Superior temporal gyrus (tissue), 1 donor: Measurements from ENCODE around the gene KRT33B.
"Not testable (repeated sequence)": the region's sequence is repeated elsewhere in the genome, so short reads cannot be mapped to it uniquely, and the experiment has no call there.

Experiments used
- DNase-seq: peaks from one replicate; pipeline ENCODE4 v3.0.0-alpha.2; 2016; ENCODE audit errors: extremely low spot score

Gene KRT33B

DNA sequence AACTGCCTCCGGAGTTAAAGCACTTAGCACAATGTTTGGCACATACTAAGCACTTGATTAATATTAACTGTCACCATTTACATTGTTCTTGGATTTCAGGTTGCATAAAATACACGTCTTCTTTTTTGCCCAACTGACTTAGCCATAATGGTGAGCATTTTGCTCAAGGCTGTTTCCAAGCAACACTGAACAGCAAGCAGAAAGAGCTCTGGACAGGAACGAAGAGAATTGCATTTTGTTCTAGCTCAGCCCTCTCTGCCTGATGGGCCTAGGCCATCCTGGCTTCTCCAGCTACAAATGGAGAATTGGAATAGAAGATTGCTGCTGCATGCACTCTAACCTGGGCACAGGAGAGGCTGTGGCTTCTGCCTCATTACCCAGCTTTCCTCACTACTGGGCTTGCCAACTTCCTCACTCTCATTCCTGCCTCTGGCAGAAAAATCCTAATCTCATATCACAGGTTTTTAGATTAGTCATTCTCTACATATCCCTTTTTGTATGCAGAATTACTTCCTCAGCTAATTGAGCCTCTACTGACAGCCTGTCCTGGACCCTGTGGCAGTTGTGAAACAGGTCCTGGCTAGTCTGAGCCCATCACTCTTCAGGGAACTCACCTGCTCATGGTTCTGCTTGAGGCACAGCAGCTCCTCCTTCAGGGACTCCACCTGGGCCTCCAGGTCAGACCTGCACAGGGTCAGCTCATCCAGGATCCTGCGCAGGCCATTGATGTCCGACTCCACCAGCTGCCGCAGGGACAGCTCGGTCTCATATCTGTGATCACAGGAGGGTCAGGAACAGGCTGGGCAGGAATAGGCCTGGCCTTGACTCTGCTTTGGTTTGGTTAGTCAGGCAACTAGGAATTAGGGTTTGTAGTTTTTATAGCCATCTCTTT is 21.5 kb downstream of the KRT33B start:
- peak; percentile 11 for DNase-seq

DNA sequence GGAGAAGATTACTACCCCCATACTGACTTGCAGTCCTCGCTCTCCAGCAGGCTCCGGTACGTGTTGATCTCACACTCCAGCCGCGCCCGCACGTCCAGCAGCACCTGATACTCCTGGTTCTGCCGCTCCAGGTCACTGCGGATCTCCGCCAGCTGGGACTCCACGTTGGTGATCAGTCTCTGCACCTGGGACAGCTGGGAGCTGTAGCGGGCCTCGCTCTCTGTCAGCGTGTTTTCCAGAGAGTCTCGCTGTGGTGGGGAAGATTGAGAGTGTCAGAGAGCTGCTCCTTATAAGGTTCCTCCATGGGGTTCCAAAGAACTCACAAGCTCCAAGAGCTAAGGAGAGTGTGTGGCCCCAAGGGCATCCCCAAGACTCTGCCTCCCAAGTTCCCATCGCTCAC is 23.2 kb downstream of the KRT33B start:
- DNase-seq, result not testable (repeated sequence)

- no peak for DNase-seq
Measured at GRCh38 chr17:41345992-41346391, 23.6 kb downstream of the KRT33B start.

GRCh38 chr17:41343029-41343428 is 26.6 kb downstream of the KRT33B start:
- DNase-seq, result no peak

DNA sequence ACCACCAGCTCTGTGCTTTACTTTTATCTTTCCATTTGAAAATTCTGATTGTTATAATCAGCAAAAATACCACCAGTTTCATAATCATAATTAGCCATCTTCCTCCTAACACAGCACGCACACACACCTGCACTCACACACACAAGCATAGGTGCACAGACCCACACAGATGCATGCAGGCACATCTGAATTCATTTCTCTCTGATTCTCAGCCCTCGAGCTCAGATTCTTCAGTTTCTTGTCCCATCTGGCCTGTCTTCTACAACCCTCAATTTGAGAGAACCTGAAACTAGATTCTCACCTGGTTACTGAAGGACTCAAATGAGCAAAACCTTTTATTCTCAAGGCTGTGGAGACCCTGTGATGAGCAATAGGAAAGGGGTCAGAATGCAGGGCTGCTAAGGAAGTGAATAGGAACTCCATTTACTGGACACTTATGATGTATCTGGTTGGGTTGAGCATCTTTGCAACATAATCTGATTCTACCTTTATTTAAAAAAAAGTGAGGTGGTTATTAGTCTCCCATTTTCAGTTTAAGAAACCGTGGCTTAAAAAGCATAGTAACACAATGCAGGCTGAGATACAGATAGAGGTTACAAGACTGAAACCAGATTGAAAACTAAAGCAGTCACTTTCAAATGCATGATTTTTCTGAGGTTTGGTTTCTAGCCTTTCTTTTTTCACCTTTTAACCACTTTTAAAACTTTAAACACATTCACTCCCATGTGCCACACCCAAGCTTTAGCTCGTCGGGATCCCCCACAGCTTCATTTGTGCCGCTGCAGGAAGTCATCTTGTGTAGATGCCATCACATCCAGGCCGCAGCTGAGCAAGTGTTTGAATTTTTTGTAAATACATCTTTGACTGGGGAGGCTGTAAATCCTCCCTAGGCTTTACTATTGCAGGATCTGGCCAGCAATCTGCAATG is 28.4 kb downstream of the KRT33B start:
- DNase-seq, result no peak

- no peak for DNase-seq
Measured at GRCh38 chr17:41340494-41340893, 29.1 kb downstream of the KRT33B start.

GRCh38 chr17:41339571-41340172 is 29.9 kb downstream of the KRT33B start:
- no peak for DNase-seq

- no peak for DNase-seq
Measured at GRCh38 chr17:41338961-41339485, 30.6 kb downstream of the KRT33B start.

- no peak for DNase-seq
Measured at GRCh38 chr17:41335747-41336146, 33.9 kb downstream of the KRT33B start.

GRCh38 chr17:41334385-41335305 is 35.0 kb downstream of the KRT33B start:
- no peak for DNase-seq

DNA sequence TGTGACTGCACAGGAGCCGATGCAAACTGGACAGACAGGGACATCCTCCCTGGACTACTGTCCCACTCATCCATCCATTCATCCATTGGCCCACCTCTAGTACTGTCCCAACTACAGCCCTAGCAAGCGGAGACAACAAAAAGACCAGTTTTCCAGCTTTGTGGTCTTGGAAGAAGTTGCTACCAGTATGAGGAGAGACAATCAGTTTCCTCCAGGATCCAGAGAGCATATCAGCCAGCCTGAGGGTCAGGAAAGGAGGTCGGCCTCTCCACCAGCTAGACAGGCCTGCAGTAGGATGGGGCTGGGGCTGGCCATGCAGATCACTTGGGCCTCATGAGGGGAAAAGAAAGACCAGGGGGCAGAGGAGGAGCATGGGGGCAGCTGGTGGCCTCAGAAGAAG is 35.8 kb downstream of the KRT33B start:
- DNase-seq, result no peak

GRCh38 chr17:41333098-41333497 is 36.5 kb downstream of the KRT33B start:
- no peak for DNase-seq

GRCh38 chr17:41332239-41332638 is 37.4 kb downstream of the KRT33B start:
- DNase-seq, result no peak

GRCh38 chr17:41331606-41332005 is 38.0 kb downstream of the KRT33B start:
- DNase-seq, result no peak

DNA sequence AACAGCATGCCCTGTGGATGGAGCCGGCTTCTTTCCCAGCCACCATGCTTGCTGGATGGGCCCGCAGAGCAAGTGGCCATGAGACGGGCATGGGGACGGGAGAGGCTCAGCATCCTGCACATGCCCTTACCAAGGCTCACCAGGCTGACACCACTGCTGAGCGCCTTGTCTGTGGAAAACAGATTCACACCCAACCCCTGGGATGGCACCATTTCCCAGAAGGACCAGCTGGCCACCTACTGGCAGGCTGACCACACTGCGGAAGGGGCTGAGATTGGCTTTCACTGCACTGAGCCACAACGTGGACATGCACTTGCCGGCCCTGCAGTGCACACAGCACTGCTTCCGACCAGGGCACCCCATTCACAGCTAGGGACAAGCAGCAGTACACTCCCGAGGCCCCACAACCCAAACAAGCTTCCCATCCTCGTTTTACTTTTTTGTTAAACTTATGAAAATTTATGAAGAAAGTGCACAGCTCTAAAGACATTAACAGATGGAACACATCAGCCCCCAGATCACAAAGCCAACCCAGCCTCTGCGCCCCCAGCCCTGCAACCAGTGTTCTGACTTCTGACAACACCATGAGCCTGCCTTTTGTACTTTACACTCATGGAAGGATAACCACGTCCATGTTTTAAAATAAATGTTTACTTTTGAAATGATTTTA is 40.2 kb downstream of the KRT33B start:
- peak; percentile 42 for DNase-seq

GRCh38 chr17:41328207-41328606 is 41.4 kb downstream of the KRT33B start:
- DNase-seq, result no peak

- DNase-seq, result no peak
Measured at GRCh38 chr17:41327411-41328120, 42.0 kb downstream of the KRT33B start.

DNA sequence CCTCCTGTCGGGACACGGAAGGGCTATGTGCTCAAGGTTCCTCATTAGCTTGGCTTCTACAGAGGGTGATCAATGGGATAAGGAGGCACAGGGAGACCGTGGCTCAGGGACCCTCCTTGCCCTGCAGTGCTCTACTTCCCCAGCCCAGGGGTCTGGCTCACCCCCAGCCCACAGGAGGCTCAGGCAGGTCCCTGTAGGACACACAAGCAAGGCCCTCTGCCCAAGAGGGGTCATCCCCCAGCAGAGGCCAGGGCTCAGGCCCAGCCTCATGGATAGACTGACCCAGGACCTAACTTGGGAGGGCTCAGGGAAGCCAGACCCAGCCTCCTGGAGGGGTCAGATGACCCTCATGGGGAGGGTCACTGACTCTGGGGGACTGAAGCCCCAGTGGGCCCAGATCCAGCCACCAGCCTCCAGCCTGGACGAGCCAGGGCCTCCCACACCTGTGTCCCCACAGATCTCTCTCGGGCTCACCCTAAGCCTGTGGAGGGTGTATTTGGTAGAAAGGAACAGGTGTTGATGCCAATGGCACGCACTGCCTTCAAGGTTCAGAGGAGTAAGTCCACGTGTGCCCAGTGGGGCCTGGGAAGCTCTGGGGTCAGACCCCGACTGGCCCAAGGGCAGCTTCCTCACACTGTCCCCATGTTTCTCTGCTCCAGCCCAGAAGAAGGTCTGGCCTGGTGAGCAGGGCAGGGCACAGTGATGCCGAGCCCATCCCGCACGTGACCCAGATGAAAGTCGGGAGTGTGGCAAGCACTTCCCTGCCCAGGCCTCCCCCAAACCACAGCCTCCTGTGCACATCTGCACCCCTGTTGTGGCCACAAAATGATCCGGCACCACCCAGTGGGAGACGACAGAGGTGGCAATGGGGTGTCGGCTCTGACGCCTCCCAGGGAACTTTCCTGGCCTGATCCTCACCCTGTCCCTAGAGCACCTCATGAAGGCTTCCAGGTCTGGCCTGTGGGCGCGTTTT is 43.2 kb downstream of the KRT33B start:
- DNase-seq, result no peak
